ENCODE results near the gene IRF7.

DNA sequence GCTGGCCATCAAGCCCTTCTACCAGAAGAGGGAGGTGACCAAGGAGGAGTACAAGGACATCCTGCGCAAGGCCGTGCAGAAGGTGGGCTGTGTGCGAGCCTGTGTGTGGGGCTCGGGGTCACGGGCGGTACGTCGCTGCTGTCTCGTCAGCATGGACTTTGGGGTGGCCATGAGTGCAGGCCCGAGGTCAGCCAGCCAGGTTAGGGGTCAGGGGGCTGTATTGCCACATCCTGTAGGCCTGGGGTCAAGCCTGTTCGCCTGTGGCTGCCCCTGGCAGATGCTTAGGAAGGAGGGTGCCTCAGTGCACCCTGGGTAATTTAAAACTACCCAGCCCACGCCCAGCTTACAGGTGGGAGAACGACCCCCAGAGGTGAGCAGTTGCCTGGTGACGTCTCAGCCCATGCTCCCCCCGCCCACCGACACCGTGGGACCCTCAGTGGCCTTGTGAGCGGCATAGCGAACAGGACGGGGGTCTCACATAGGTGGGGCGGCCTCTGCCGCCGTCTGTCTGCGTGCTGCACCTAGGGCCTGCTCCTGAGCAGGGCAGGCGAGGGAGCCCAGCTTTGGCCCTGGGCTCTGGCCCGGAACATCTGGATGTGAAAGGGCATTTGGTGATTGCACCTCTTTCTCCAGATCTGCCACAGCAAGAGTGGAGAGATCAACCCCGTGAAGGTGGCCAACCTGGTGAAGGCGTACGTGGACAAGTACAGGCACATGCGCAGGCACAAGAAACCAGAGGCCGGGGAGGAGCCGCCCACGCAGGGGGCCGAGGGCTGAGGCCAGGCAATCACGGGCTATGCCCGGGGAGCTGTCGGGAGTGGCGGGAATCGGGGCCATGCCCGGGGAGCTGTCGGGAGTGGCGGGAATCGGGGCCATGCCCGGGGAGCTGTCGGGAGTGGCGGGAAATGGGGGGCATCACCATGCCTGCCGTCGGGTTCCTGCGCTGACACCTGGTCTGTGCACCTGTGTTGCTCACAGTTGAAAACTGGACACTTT is 4.5 kb downstream of the IRF7 start:
- TF ChIP-seq, protein P1, sequence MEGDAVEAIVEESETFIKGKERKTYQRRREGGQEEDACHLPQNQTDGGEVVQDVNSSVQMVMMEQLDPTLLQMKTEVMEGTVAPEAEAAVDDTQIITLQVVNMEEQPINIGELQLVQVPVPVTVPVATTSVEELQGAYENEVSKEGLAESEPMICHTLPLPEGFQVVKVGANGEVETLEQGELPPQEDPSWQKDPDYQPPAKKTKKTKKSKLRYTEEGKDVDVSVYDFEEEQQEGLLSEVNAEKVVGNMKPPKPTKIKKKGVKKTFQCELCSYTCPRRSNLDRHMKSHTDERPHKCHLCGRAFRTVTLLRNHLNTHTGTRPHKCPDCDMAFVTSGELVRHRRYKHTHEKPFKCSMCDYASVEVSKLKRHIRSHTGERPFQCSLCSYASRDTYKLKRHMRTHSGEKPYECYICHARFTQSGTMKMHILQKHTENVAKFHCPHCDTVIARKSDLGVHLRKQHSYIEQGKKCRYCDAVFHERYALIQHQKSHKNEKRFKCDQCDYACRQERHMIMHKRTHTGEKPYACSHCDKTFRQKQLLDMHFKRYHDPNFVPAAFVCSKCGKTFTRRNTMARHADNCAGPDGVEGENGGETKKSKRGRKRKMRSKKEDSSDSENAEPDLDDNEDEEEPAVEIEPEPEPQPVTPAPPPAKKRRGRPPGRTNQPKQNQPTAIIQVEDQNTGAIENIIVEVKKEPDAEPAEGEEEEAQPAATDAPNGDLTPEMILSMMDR (IDR thresholded peaks at IDR 0.05) = no peak
- no peak for TF ChIP-seq EP300 (IDR thresholded peaks at IDR 0.05)

Measured in ovary (tissue), 3 donors.